Upper lobe of left lung (tissue), 4 donors: Measurements from ENCODE around the gene VSIG10L.

Experiments
- CTCF ChIP-seq, 6 experiments: fragments of 450-650 bp in 4 of 6; fragments of 200-600 bp in 2 of 6; sonication (generic) in 2 of 6; IDR thresholded peaks; one replicate each; pipeline ENCODE4 v1.5.1; 2016 to 2019; ENCODE audit warnings: antibody characterized with exemption in 6 of 6
- EP300 ChIP-seq, 4 donors: sonication (generic); formaldehyde crosslinking; IDR thresholded peaks; one replicate each; pipeline ENCODE4 v1.5.1; 2017; ENCODE audit warnings: antibody characterized with exemption in 4 of 4, control low read depth in 2 of 4
- POLR2A ChIP-seq, 4 donors: fragments of 450-650 bp; IDR thresholded peaks; one replicate each; pipeline ENCODE4 v1.5.1; 2016 to 2017; ENCODE audit warnings: antibody characterized with exemption in 4 of 4, mild to moderate bottlenecking in 2 of 4
- POLR2AphosphoS5 ChIP-seq, 2 donors: sonication (generic); formaldehyde crosslinking; IDR thresholded peaks; one replicate each; pipeline ENCODE4 v1.5.1; 2017; ENCODE audit warnings: antibody characterized with exemption in 2 of 2

GRCh38 chr19:51370230-51370629, 28.3 kb upstream of the VSIG10L start:
- no peak for TF ChIP-seq POLR2A (IDR thresholded peaks at IDR 0.05)
- no peak for TF ChIP-seq EP300 (IDR thresholded peaks at IDR 0.05)
- no peak for TF ChIP-seq POLR2AphosphoS5 (IDR thresholded peaks at IDR 0.05)
- no peak for TF ChIP-seq CTCF (IDR thresholded peaks at IDR 0.05)
